HTERT RPE-1 (cell line): ENCODE data around the gene LLGL2.

Source experiments
- in situ Hi-C: fragments of 300-500 bp; cut with MboI; formaldehyde crosslinking; loops from 4 replicates; pipeline ENCODE4 v1.14.3; 2020; ENCODE audit warnings: low sequenced_read_pairs

LLGL2 gene

DNA sequence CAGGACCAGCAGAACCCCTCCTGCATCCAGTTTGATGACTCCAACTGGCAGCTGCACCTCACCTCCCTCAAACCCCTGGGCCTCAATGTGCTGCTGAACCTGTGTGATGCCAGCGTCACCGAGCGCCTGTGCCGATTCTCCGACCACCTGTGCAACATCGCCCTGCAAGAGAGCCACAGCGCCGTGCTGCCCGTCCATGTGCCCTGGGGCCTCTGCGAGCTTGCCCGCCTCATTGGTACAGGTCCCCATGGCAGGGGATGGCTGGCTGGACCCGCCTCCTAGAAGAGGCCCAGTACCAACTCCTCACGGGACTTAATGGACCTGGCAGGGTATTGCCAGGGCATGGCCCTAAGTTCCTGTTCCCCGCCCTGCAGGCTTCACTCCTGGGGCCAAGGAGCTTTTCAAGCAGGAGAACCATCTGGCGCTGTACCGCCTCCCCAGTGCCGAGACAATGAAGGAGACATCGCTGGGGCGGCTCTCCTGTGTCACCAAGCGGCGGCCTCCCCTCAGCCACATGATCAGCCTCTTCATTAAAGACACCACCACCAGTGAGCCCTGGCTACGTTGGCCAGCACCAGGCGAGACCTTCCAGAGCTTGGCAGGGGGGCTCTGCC, 32.8 kb upstream of the LLGL2 start:
- in situ Hi-C loops, result no loop called here

DNA sequence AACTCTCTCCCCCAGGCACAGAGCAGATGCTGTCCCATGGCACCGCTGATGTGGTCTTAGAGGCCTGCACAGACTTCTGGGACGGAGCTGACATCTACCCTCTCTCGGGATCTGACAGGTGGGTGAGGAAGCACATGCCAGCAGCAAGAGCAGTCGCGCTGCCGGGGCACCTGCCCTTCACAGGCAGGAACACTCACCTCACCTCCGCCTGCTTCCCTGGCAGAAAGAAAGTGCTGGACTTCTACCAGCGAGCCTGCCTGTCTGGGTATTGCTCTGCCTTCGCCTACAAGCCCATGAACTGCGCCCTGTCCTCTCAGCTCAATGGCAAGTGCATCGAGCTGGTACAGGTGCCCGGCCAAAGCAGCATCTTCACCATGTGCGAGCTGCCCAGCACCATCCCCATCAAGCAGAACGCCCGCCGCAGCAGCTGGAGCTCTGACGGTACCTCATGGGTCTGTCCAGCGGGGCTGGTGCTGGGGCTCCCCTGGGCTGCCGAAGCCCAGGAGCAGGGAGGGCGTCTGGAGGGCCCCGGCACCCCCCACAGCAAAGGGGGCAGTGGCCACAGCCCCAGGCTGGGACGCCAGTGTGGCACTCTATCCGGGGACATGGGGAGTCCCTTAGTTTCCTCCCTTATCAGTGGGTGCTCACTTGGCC, 31.9 kb upstream of the LLGL2 start:
- in situ Hi-C loops, result no loop called here

DNA sequence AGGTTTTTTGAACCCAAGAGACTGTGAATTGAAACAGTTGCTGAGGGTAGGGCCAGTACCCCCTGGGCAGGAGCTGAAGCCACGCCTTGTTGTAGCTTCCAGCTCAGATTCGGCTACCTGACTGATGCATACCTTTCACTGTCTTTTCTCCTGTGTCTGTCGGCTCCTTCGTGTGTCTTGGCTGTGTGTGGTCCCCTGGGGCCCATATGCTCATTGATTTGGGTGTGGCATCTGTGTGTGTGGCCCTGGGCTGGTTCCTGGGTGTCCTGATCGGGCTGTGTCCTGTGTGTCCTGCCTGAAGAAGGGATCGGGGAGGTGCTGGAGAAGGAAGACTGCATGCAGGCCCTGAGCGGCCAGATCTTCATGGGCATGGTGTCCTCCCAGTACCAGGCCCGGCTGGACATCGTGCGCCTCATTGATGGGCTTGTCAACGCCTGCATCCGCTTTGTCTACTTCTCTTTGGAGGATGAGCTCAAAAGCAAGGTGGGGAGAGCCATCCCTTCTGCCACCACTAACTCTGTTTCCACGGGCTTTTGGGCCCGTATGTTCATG, 31.1 kb upstream of the LLGL2 start:
- in situ Hi-C loops, result no loop called here

DNA sequence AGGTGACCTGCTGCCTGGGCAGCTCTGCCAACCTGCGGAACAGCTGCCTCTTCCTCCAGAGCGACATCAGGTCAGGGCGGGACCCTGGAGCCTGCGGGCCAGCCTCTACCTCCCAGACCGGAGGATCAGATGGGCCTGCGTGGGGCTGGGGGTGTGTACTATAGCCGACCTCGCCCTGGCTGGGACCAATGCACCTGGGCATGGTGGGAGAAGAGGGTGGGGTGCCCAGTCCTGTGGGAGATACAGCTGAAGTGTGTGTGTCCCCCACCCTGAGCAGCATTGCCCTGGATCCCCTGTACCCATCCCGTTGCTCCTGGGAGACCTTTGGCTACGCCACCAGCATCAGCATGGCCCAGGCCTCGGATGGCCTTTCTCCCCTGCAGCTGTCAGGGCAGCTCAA, 29.5 kb upstream of the LLGL2 start:
- in situ Hi-C loops, result no loop called here

DNA sequence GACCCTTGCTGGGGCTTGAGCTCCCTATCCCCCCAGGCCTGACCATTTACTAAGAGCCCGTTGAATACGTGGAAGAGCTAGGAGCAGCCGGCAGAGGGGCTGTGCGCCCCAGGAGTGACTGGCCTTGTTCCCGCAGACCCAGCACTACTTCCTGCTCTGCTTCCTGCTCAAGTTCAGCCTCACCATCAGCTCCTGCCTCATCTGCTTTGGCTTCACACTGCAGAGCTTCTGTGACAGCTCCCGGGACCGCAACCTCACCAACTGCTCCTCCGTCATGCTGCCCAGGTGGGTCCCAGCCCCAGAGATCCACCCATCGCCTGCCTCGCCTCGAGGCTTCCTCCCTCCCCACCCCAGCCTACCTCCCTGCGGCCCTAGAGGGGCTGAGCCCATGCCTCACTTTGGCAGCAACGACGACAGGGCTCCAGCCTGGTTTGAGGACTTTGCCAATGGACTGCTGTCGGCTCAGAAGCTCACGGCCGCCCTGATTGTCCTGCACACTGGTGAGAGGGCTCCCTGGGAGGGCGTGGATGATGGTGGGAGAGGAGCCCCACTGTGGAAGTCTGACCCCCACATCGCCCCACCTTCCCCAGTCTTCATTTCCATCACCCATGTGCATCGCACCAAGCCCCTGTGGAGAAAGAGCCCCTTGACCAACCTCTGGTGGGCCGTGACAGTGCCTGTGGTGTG, 27.3 kb upstream of the LLGL2 start:
- in situ Hi-C loops, result no loop called here

DNA sequence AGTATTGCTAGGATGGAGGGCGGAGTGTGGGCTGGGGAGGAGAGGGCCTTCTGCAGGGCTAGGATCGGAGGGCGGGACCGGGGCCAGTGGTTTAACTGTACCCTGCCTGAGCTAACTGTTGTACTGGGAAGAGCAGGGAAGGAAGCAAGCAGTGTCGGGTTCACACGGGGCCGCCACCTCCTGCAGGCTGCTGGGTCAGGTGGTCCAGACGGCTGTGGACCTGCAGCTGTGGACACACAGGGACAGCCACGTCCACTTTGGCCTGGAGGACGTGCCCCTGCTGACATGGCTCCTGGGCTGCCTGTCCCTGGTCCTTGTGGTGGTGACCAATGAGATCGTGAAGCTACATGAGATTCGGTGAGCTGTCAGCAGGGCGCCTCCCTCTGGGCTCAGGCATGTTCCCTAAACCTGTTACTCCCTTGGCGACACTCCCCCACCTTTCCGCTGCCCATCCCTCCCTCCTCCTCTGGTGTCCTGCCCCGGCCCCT, 26.7 kb upstream of the LLGL2 start:
- in situ Hi-C loops, result no loop called here

DNA sequence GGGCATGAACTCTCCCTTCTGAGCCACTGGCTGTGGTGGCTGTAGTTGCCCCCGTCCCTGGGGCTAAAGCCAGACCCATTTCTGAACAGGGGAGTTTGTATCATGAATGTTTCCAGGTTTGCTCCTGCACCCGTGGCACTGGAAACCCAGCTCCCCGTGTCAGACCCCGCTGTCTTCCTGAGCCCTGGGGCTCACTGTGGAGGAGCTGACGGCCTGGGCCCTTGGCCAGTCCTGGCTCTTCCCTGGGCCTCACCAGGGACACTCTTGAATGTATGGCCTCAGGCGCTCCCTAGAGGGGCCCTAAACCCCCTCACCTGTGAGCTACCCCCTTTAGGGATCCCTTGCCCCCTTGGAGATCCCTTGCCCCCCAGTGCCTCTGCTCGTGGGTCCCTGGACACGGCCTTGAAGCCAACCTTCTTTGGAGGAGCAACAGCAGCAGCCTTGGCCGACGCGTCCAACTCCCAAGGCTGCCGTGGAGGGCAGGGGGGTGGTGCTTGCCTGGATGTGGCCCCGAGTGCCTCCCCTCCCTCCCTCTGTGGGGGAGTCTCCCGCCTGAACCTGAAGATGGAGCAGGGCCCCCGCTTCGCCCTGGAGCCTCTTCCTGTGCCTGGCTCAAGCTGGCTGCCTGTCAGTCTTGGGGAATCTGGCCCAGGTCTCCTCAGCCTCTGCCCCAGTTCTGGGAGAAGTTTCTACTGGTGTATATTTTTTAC, 26.0 kb upstream of the LLGL2 start:
- in situ Hi-C loops, result no loop called here

DNA sequence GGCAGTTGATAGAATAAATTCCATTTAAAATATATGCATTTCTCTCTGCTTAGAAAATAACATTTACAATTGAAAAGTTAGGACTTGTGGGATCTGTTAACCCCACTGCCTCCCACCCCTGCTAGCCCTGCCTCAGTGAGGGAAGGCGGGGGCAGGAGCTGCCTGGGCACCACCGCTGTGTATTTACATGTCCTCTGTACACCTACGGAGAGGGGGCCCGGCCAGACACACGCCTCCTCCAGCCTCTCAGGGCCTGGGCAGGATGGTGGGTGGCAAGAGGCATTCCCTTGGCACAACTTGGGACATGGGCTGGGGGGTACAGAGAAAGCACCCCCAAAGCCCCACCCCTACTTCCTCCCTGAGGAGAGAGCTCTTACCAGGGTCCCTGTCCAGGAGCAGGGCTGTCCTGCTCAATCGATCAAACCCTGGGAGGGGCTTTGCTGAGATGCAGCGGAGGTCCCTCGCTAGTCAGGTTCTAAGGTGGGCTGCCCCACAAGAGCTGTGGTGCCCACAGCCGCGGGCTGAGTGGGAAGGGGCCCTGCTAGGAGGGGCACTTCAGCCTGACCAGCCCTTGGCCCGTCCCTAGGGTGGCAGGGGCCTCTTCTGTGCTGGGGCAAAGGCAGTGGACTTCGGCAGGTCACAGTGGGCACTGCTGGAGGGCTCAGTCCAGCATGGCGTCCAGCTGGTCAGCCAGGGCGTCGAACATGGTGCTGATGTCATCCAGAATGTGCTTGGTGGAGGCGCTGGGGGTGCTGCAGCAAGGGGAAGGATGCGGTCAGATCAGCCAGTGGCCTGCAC, 24.9 kb upstream of the LLGL2 start:
- in situ Hi-C loops, result no loop called here

DNA sequence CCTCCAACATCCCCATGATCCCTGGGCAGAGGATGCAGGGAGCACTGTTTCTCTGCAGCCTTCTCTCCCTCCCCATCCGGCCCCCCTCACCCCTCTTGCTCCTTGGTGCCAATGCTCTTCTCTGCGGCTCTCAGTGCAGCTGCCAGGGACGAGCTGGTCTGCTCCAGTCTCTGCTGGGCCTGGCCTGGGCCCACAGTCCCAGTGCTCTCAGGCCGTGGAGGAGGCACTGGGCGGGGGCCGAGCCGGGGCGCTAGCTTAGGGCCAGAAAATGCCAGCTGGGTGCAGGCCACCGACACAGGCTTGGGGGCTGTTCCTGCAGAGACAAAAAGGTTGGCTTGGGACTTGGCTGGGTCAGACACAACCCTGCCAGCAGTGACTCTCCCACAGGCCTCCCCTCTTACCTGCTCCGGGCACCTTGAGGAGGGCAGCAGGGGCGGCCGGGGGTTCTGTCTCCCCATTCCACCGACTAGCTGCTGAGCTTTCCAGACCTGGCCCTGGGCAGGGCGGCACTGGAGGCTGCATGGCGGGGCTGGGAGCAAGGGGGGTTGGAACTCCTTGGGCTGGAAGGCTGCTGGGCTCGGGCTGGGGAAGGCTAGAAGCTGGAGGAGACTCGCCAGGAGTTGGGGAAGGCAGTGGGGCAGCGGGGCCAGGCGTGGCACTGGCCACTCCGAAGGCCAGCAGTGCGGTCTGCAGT, 24.0 kb upstream of the LLGL2 start:
- in situ Hi-C loops, result no loop called here

DNA sequence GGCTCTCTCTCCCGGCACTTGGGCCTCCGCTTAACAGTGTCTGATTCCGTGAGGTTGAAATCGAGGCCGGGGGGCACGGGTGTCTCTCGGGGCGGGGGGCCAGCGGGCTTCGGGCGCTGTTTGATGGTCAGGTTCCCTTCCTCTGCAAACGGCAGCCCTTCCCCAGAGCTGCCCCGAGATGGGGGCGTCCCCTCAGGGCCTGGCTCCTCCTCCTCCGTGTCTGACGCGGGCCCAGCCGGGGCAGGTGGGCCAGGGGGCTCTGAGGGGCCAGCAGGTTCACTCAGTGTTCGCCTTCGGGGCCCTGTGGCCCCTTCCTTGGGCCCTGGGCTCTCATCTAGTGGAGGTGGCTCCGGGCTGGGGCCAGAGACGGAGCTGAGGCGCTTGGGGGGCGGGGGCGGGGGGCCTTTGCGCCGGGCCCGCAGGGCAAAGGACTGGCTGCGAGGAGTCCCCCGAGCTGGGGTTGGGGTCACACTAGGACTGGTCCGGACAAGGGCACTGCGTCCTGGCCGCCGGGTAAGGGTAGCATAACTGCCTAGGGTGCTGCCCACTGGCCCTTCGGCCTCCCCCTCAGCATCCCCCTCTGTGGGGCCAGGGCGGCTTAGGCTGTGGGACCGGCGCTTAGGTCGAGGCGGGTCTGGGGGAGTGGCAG, 23.3 kb upstream of the LLGL2 start:
- in situ Hi-C loops, result no loop called here

DNA sequence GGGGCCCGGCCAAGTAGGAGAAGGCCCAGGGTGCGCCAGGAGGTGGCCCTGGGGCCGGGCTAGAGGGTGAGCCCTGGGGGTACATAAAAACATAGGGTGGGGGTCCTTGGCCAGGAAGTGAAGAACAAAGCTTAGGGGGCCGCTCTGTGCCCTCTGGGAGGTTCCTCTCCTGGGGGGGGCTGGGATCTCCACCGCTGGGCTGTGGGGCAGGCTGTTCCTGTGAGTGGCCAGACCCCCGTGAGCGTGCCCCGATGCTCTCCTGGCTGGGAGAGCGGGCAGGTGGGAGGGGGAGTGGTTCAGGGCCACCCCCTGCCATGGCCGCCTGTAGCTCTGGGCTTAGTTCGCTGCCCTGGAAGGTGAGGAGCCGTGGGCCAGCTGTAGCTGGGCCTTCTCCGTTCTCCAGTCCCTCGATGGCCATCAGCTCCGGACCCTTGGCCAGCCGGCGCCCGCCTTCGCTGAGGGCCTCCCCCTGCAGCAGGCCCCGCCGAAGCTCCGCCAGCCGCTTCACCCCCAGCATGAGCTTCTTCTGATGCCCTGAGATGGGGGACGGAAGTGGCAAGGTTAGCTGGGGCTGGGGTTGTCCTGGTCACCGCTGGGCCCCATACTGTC, 22.7 kb upstream of the LLGL2 start:
- in situ Hi-C loops, result no loop called here

DNA sequence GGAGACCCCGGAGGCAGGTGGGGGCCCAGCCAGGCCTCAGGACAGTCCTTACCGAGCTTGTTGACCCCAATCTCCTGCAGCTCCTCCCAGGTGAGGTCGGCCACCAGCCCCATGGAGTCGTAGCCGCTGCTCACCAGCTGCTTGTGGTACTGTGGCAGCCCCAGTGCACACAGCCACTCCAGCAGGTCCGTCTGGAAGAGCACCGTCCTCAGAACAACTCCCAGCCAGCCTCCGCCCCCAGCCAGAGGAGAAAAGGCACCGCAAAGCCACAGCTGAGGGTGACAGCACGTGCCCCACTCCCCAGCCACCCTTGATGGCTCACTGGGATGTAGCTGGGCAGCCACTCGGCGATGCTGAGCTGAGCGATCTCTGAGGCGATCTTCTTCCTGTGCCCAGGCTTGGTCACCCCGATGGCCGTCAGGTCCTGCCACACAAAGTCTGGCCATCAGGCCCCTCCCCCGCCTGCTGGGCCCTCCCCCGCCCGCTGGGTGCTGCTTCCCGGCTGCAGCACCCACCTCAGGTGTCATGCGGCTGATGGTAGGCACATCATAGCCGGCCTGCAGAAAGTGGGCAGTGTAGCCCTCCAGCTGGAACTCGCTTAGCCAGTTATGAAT, 22.1 kb upstream of the LLGL2 start:
- in situ Hi-C loops, result no loop called here

DNA sequence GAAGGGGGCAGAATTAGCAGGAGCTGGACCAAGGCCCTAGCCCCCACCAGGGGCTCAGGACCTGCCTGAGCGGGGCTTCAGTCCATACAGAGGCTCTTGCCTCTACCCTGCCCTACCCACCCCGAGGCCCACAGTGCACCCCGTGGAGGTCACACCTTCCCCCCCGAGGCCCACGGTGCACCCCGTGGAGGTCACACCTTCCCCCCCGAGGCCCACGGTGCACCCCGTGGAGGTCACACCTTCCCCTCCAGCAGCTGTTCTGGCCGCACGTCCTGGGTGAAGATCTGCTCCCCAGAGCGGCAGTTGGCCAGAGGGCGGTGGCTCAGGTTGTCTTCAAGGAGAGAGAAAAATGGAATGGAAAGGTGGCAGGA, 21.5 kb upstream of the LLGL2 start:
- in situ Hi-C loops, result no loop called here

DNA sequence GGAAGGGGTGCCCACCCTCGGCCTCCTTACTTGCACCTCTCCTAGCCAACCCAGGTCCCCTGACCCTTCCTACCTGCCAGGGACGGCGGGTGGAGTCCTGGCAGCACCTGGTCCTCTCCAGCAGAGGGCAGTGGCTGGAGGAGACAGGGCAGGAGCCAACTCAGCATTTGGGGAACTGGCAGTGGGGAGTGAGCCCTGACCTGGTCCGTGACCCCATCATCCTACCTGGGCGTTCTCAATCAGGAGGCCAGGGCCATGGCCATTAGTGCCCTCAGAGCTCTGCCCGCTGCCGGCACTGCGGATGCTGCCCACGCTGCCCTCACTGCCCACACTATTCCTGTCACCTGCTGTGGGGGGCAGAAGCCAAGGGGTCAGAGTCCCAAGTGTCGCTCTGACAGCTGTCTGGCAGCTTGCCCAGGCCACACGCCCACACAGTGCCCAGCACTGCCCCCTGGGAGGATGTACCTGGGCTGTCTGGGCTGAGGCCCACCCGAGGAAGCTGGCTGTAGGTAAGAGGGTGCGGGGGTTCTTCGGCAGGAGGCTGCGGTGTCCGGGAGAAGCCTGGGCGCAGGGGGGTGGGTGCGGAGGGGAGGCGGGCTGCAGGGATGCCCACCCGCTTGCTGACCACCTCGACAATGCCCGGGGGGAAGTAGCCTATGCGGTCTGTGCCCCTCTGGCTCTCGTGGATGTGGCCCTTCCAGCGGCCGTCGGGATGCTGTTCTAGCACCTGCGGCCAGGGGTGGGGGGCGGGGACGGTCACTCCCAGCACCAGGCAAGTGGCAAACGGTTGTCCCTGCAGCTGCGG, 20.9 kb upstream of the LLGL2 start:
- in situ Hi-C loops, result no loop called here

DNA sequence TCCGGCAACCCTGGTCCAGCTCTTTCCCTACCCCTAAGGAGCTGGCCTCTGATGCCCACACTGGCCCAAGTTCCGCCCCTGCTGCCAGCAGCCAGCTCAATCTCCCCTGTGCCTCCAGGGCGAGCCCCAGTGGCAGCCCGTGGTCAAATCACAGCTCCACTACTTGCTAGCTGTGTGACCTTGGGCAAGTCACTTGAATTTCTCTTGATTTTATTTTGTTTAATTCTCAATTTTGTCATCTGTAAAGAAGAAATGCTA, 20.4 kb upstream of the LLGL2 start:
- in situ Hi-C loops, result no loop called here

DNA sequence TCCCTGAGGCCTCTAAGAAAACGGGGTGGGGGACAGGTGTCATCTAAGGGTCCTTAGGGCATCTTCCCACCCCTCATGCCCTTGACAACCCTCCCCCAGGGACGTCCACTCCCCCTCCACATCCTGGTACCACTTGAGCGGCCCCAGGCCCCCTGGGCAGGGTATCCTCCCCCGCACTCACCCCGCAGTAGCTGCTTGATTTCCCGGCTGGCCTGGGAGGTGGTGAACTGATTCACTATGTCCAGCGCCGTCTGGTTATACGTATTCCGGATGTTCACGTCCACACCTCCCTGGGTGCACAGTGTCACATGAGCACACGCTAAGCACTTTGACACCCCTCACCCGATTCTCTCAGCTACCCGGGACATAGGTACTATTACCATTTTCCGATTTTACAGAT, 19.9 kb upstream of the LLGL2 start:
- in situ Hi-C loops, result no loop called here

DNA sequence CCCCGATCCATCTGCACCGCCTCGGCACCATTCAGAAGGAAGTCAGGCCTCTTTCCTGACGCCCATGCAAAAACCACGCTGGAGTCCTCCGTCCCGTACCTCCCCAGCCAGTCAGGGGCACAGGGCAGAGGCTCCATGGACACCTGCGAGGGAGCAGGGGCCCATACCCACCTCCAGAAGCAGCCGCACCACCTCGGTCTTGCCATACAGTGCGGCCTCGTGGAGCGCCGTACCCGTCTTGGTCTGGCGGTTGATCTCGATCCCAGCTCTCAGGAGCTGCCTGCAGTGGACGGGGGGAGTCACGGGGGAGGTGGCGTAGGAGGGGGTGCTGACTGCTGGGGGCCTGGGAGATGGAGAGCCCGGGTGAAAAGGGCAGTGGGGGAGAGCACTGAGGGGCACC, 19.4 kb upstream of the LLGL2 start:
- in situ Hi-C loops, result no loop called here

DNA sequence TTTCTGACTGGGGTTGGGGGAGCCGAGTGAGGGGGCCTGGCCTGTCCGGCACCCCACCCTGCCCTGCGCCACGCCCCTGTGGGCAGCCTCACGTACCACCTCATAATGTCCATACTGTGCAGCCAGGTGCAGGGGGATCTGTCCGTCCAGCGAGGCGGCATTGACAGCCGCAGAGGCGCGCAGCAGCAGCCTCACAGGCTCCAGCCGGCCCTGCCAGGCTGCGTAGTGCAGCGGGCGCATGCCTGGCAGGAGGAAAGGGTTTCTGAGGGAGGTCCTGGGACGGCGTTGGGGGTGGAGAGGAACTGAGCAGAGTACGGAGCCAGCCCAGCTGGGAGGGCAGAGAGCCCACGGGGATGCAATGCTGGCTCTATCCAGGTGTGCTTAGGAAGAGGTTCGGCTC, 18.6 kb upstream of the LLGL2 start:
- in situ Hi-C loops, result no loop called here
